Right lobe of liver (tissue), 6 donors: Measurements from ENCODE around the gene DTX1. TPM values are rescaled to one million over a fixed set of nuclear protein-coding genes. Genes with fewer than 3 reads are reported as not detected.
A peak's percentile ranks its signal among the peaks of the same experiment; 100 is the strongest.

ENCODE experiments used
- ATAC-seq, 4 donors: fragments of 200-7000 bp; cut with Tn5 transposase; one replicate each; pipeline ENCODE4 v1.9.1; 2020; ENCODE audit warnings: mild to moderate bottlenecking in 4 of 4, moderate library complexity in 4 of 4
- DNase-seq, 3 donors: peaks; one replicate each; pipeline ENCODE4 v3.0.0-alpha.2; 2020
- H3K27ac ChIP-seq, 3 donors: fragments of 200-600 bp; one replicate each; pipeline ENCODE4 v1.8.0; 2022
- H3K27me3 ChIP-seq, 2 donors: fragments of 200-600 bp; one replicate each; pipeline ENCODE4 v1.8.0; 2022
- H3K36me3 ChIP-seq, 4 donors: fragments of 200-600 bp; sonication (generic) in 1 of 4; one replicate each; pipeline versions ENCODE4 v1.5.1 to v1.8.0; 2017 to 2022; ENCODE audit warnings: control low read depth in 1 of 4
- H3K4me1 ChIP-seq, 4 donors: fragments of 200-600 bp; sonication (generic) in 1 of 4; one replicate each; pipeline versions ENCODE4 v1.5.1 to v1.8.0; 2017 to 2022; ENCODE audit warnings: control low read depth in 1 of 4
- H3K4me3 ChIP-seq, 3 donors: fragments of 200-600 bp; one replicate each; pipeline ENCODE4 v1.8.0; 2022
- H3K9me3 ChIP-seq, 4 donors: fragments of 200-600 bp; sonication (generic) in 1 of 4; one replicate each; pipeline versions ENCODE4 v1.5.1 to v1.8.0; 2017 to 2022; ENCODE audit warnings: control low read depth in 1 of 4
- POLR2A ChIP-seq: fragments of 450-650 bp; IDR thresholded peaks from one replicate; pipeline ENCODE4 v1.6.1; 2017; ENCODE audit warnings: antibody characterized with exemption, mild to moderate bottlenecking
- whole genome bisulfite sequencing: methylation state at CpG from one replicate; pipeline ENCODE4 v1.1.6; 2018; ENCODE audit warnings: low coverage, low lambda C conversion rate; ENCODE audit not compliant: insufficient coverage; ENCODE audit errors: missing lambda C conversion rate; 5-methylcytosine and 5-hydroxymethylcytosine counted together
- intact Hi-C, 2 donors: fragments of 100-400 bp; cut with DNase I; formaldehyde crosslinking; loops; one replicate each; pipeline versions ENCODE4 v1.11.2 to v1.14.1; 2022
- total RNA-seq, 6 experiments: library from RNA; depleted of rRNA in 2 of 6; stranded (reverse); fragments of >200 nt in 2 of 6; fragmentation: NEBNext Ultra II Directional in 3 of 6; extraction: Animal tissue kit (Norgen Biotek cat#: 25700) in 3 of 6; gene quantifications; one replicate each; pipeline versions ENCODE4 v1.1.0 to v1.2.4, GENCODE V29; 2016 to 2023
- TF ChIP-seq, protein P1 (sequence below), 4 donors: fragments of 200-600 bp in 3 of 4; fragments of 450-650 bp in 1 of 4; IDR thresholded peaks; one replicate each; pipeline versions ENCODE4 v1.5.1 to v1.8.0; 2016 to 2022; ENCODE audit warnings: antibody characterized with exemption in 4 of 4, mild to moderate bottlenecking in 2 of 4
- donor health status: DM: no; HTN: yes; CAD: no.
- donor health status: DM: no; HTN: no; CAD: no.
- donor health status: DM: no; HTN: no; CAD: no.
- donor health status: DM: no; HTN: yes; CAD: no.
- donor health status: DM: no; HTN: yes; CAD: no.

Gene DTX1
- total RNA-seq, 6 experiments from 2014 or later: 1.4 to 51.2 (median 20.0) TPM

DNA sequence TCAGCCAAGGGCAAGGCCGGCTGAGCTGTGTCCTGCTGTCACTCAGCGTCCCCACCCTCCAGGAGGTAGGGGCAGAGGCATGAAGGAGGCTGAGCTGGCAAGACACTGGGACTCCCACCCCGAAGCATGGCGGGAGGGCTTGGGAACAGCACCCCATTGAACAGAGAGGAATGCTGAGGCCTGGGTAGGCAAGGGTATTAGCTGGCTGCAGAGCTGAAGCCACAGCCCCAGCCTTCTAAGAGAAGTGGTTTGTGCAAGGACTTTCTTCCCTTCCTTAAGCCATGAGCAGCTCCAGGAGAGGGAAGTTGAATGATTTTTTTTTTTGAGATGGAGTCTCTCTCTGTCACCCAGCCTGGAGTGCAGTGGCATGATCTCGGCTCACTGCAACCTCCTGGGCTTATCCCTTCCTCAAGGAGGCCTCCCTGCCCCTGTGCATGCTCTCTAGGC, 86.4 kb downstream of the DTX1 start:
- intact Hi-C loops: no loop called here
- ATAC-seq (peak in 3 of 4 donors; percentile 44 to 61 (median 52)), DNase-seq (no peak)
- Histone ChIP-seq H3K4me3 (no peak overlapping the region), H3K27me3 (no peaks in the 10 kb centered on the region), H3K9me3 (no peaks in the 10 kb centered on the region), H3K27ac (no peak overlapping the region), H3K4me1 (no peaks in the 10 kb centered on the region), H3K36me3 (no peaks in the 10 kb centered on the region)
- TF ChIP-seq, protein P1, sequence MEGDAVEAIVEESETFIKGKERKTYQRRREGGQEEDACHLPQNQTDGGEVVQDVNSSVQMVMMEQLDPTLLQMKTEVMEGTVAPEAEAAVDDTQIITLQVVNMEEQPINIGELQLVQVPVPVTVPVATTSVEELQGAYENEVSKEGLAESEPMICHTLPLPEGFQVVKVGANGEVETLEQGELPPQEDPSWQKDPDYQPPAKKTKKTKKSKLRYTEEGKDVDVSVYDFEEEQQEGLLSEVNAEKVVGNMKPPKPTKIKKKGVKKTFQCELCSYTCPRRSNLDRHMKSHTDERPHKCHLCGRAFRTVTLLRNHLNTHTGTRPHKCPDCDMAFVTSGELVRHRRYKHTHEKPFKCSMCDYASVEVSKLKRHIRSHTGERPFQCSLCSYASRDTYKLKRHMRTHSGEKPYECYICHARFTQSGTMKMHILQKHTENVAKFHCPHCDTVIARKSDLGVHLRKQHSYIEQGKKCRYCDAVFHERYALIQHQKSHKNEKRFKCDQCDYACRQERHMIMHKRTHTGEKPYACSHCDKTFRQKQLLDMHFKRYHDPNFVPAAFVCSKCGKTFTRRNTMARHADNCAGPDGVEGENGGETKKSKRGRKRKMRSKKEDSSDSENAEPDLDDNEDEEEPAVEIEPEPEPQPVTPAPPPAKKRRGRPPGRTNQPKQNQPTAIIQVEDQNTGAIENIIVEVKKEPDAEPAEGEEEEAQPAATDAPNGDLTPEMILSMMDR (IDR thresholded peaks at IDR 0.05): no peak
- no peak for TF ChIP-seq POLR2A
- no CpG with 5 or more reads among the region's 5 CpGs for WGBS

DNA sequence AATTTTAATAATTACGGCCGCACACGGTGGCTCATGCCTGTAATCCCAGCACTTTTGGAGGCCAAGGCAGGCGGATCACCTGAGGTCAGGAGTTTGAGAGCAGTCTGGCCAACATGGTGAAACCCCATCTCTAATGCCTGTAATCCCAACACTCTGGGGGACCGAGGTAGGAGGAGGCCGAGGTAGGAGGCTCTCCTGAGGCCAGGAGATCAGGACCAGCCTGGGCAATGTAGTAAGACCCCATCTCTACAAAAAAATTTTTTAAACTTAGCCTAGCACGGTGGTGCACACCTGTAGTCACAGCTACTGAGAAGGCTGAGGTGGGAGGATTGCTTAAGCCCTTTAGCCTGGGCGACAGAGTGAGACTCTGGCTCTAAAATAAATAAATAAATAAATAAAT, 87.4 kb downstream of the DTX1 start:
- Histone ChIP-seq H3K4me3 (no peak overlapping the region), H3K9me3 (no peaks in the 10 kb centered on the region), H3K36me3 (no peaks in the 10 kb centered on the region), H3K4me1 (no peaks in the 10 kb centered on the region), H3K27me3 (no peaks in the 10 kb centered on the region), H3K27ac (no peak overlapping the region)
- DNase-seq (no peak), ATAC-seq (no peak)
- intact Hi-C loops: no loop called here
- WGBS: 85% methylated on average over 2 of the region's 8 CpGs
- TF ChIP-seq POLR2A: no peak
- TF ChIP-seq, protein P1 (IDR thresholded peaks at IDR 0.05): no peak

DNA sequence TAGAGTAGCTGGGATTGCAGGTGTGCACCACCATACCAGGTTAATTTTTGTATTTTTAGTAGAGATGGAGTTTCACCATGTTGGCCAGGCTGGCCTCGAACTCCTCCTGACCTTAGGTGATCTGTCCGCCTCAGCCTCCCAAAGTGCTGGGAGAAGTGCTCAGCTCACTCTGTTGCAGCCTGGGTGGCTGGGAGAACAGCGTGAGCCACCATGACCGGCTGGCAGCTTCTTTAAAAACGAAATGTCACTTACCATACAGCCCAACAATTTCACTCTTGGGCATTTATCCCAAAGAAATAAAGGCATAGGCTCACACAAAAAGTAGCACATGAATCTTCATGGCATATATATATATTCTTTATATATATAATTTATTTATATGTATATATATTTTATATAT, 88.3 kb downstream of the DTX1 start:
- TF ChIP-seq, protein P1 (IDR thresholded peaks at IDR 0.05): no peak
- no peak for TF ChIP-seq POLR2A
- Histone ChIP-seq H3K4me3 (no peak overlapping the region), H3K36me3 (no peaks in the 10 kb centered on the region), H3K27me3 (no peaks in the 10 kb centered on the region), H3K9me3 (no peaks in the 10 kb centered on the region), H3K4me1 (no peaks in the 10 kb centered on the region), H3K27ac (no peak overlapping the region)
- ATAC-seq (no peak), DNase-seq (no peak)
- intact Hi-C loops: no loop called here
- WGBS: 70% methylated on average over 3 of the region's 5 CpGs

DNA sequence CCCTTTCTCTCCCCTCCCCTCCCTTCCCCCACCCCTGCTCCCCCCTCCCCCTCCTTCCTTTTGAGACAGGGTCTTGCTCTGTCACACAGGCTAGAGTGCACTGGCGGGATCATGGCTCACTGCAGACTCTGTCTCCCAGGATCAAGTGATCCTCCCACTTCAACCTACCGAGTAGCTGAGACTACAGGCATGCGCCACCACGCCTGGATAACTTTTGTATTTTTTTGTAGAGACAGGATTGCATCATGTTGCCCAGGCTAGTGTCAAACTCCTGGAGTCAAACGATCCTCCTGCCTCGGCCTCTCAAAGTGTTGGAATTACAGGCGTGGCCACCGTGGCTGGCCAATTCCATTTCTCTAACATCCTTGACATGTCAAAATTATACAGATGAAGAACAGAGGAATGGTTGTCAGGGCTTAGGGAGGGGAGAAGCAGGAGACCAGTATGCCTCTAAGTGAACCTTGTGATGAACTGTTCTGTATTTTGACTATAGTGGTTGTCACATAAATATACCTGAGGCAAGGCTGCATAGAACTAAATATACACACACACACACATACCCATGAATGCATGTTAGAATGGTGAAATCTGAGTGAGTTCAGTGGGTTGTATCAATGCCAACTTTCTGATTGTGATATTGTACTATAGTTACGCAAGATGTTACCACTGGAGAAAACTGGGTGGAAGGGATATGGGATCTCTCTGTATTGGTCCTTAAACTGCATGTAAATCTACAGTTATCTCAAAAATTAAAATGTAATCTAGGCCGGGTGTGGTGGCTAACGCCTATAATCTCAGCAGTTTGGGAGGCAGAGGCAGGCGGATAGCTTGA, 89.4 kb downstream of the DTX1 start:
- Histone ChIP-seq H3K27me3 (no peaks in the 10 kb centered on the region), H3K4me1 (no peaks in the 10 kb centered on the region), H3K4me3 (no peak overlapping the region), H3K27ac (no peak overlapping the region), H3K9me3 (no peaks in the 10 kb centered on the region), H3K36me3 (no peaks in the 10 kb centered on the region)
- DNase-seq (no peak), ATAC-seq (no peak)
- intact Hi-C loops: no loop called here
- 63% methylated on average over 12 of the region's 12 CpGs for WGBS
- TF ChIP-seq, protein P1 (IDR thresholded peaks at IDR 0.05): no peak
- TF ChIP-seq POLR2A: no peak
